ENCODE measurements around the gene KCNIP1. TPM values are rescaled to one million over a fixed set of nuclear protein-coding genes. Genes with fewer than 3 reads are reported as not detected.

Gene KCNIP1
- total RNA-seq, 2 donors from 2014 or later: not detected

DNA sequence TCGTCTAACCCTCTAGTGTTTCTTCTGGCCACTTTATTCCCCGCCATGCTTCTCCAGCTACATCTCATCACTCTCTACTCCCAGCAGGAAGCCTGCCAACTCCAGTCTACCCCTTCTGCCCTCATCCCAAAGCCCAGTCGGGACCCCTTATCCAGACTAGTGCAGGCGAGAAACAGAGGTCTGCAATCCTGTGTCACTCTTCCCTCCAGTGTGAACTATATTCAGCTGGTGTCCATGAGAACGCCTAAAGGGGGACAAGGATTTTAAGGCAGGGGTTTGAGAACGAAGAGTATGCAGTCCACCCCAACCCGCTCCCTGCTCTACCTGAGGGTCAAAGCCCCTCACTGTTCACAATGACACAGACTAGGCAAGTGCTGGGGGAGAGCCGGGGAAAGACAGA is 238.0 kb downstream of the KCNIP1 start:
- H3K4me1 ChIP-seq (ENCODE audit: control insufficient read depth, insufficient read depth, low read length): no peaks in the 10 kb centered on the region
- H3K4me1 Mint-ChIP-seq: peaks cover 21% of the 10 kb centered on the region
- no peaks in the 10 kb centered on the region for H3K9me3 Mint-ChIP-seq
- H3K27me3 Mint-ChIP-seq (ENCODE audit: insufficient read depth): peaks cover 64% of the 10 kb centered on the region
- H3K9me3 ChIP-seq (ENCODE audit: control insufficient read depth, low read length): no peaks in the 10 kb centered on the region
- no peak overlapping the region for H3K4me3 ChIP-seq (ENCODE audit: low read length)
- H3K27ac Mint-ChIP-seq: no peak overlapping the region
- H3K27ac ChIP-seq (ENCODE audit: low read depth, low read length): no peak overlapping the region
- H3K36me3 Mint-ChIP-seq (ENCODE audit: low read depth): no peaks in the 10 kb centered on the region
- no peaks in the 10 kb centered on the region for H3K36me3 ChIP-seq (ENCODE audit: control insufficient read depth, insufficient read depth, low read length)
- peak; percentile 31 for DNase-seq
- TF ChIP-seq CTCF (conservative IDR thresholded peaks at IDR 0.05): no peak
- peaks cover 42% of the 10 kb centered on the region for H3K27me3 ChIP-seq (ENCODE audit: control insufficient read depth, insufficient read depth, low read length, poor library complexity, severe bottlenecking)
- H3K9ac ChIP-seq (ENCODE audit: extremely low read depth, low read length, poor library complexity, severe bottlenecking): no peak overlapping the region
- no peak overlapping the region for H3K4me3 Mint-ChIP-seq
- WGBS, 2 experiments (ENCODE audit: insufficient coverage in 1 of 2, insufficient read length in 1 of 2): 86 to 90% methylated on average over 4 to 8 of the region's 8 CpGs

GRCh38 chr5:170743876-170744212 is 240.0 kb downstream of the KCNIP1 start:
- Histone ChIP-seq H3K9me3 (ENCODE audit: control insufficient read depth, low read length) (no peaks in the 10 kb centered on the region), H3K4me1 (ENCODE audit: control insufficient read depth, insufficient read depth, low read length) (no peaks in the 10 kb centered on the region), H3K4me3 (ENCODE audit: low read length) (peak overlapping the region; percentile 64), H3K36me3 (ENCODE audit: control insufficient read depth, insufficient read depth, low read length) (no peaks in the 10 kb centered on the region), H3K9ac (ENCODE audit: extremely low read depth, low read length, poor library complexity, severe bottlenecking) (no peak overlapping the region), H3K27me3 (ENCODE audit: control insufficient read depth, insufficient read depth, low read length, poor library complexity, severe bottlenecking) (peaks cover 33% of the 10 kb centered on the region), H3K27ac (ENCODE audit: low read depth, low read length) (no peak overlapping the region)
- Mint-ChIP-seq H3K4me1 (peaks cover 11% of the 10 kb centered on the region), H3K4me3 (peak overlapping the region; percentile 46), H3K27me3 (ENCODE audit: insufficient read depth) (peaks cover 66% of the 10 kb centered on the region), H3K9me3 (no peaks in the 10 kb centered on the region), H3K36me3 (ENCODE audit: low read depth) (no peaks in the 10 kb centered on the region), H3K27ac (no peak overlapping the region)
- TF ChIP-seq CTCF (conservative IDR thresholded peaks at IDR 0.05): no peak
- DNase-seq: no peak
- WGBS, 2 experiments (ENCODE audit: insufficient coverage in 1 of 2, insufficient read length in 1 of 2): 0 to 21% methylated on average over 1 to 12 of the region's 12 CpGs

DNA sequence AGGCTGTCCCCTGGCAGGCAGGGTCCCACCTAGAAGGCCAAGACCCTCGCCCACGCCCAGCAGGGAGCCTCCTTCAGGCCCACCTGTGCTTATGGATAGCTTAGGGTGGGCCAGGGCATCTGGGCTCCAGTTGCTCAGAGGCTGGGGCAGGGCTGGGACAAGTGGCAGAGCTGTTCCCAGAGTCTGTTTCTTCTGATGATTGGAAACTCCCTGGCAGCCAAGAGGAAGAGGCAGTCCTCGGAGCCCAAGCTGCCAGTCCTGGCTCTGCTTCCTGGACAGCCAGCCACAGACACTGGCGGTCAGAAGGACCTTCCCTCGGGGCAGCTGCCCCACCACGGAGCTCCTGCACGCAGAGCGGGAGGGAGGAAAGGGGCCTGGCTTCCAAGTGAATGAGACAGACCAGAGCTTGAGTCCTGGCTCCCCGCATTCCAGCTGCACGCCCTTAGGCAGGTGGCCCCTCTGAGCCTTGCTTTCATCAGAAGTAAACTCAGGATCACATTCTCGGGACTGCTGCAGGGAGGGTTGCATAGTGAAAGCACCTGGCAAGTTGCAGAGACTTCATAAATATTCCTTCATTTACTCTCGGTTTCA is 241.8 kb downstream of the KCNIP1 start:
- peak overlapping the region; percentile 61 for H3K27ac Mint-ChIP-seq
- peak; percentile 83 for DNase-seq
- H3K4me3 Mint-ChIP-seq: no peak overlapping the region
- TF ChIP-seq CTCF (conservative IDR thresholded peaks at IDR 0.05): no peak
- no peaks in the 10 kb centered on the region for H3K36me3 ChIP-seq (ENCODE audit: control insufficient read depth, insufficient read depth, low read length)
- peaks cover 8% of the 10 kb centered on the region for H3K4me1 Mint-ChIP-seq
- H3K36me3 Mint-ChIP-seq (ENCODE audit: low read depth): no peaks in the 10 kb centered on the region
- H3K9me3 Mint-ChIP-seq: no peaks in the 10 kb centered on the region
- H3K9ac ChIP-seq (ENCODE audit: extremely low read depth, low read length, poor library complexity, severe bottlenecking): no peak overlapping the region
- WGBS, 2 experiments (ENCODE audit: insufficient coverage in 1 of 2, insufficient read length in 1 of 2): 55 to 69% methylated on average over 6 to 12 of the region's 12 CpGs
- no peaks in the 10 kb centered on the region for H3K9me3 ChIP-seq (ENCODE audit: control insufficient read depth, low read length)
- H3K27me3 ChIP-seq (ENCODE audit: control insufficient read depth, insufficient read depth, low read length, poor library complexity, severe bottlenecking): peaks cover 41% of the 10 kb centered on the region
- no peak overlapping the region for H3K4me3 ChIP-seq (ENCODE audit: low read length)
- peaks cover 63% of the 10 kb centered on the region for H3K27me3 Mint-ChIP-seq (ENCODE audit: insufficient read depth)
- peak overlapping the region; percentile 72 for H3K27ac ChIP-seq (ENCODE audit: low read depth, low read length)
- H3K4me1 ChIP-seq (ENCODE audit: control insufficient read depth, insufficient read depth, low read length): no peaks in the 10 kb centered on the region
